ENCODE data around the gene BCL2L14.

DNA sequence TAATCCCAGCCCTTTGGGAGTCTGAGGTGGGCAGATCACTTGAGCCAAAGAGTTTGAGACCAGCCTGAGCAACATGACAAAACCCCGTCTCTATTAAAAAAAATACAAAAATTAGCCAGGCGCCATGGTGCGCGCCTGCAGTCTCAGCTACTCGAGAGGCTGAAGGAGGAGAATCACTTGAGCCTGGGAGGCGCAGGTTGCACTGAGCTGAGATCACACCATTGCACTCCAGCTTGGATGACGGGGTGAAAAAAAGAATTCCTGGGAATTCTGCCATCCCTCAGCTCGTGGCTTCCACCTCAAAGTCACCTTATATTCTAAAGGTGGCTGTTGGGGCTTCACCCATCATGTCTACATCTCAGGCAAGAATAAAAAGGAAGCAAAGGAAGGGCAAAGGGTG lies 12.9 kb downstream of the BCL2L14 start:
- TF ChIP-seq GATA1 (IDR thresholded peaks at IDR 0.05; ENCODE audit: low read depth, low read length), result no peak
- no peak for TF ChIP-seq POLR2A (IDR thresholded peaks at IDR 0.05; ENCODE audit: low read length)
